ENCODE results near the gene ZNF367. TPM values are rescaled to one million over a fixed set of nuclear protein-coding genes. Genes with fewer than 3 reads are reported as not detected.

ZNF367 gene
- total RNA-seq, 1 donor from 2014 or later: 4.3 TPM

DNA sequence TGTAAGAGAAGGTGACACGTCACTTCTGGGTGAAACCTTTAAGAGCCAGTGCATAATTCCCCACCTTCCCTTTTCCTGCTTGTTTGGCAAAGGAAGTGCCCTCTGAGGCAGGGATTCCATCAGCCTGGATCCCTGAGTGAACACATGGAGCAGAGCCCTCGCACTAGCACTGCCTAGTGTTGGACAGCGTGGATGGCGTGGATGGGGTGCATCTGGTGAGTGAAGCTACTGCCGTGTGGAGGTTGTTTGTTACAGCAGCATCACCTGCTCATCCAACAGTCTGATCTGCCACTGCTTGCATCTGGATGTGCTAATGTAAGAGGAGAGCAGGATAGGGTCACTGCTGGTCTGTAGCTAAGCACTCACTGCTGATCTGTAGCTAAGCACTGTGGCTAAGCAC is 69.9 kb downstream of the ZNF367 start:
- TF ChIP-seq CTCF (IDR thresholded peaks at IDR 0.05): no peak
- ChIA-PET CTCF (no interaction called here), POLR2A (no interaction called here)
- Mint-ChIP-seq H3K27me3 (no peaks in the 10 kb centered on the region), H3K4me1 (no peaks in the 10 kb centered on the region), H3K27ac (no peak overlapping the region), H3K36me3 (ENCODE audit: low read depth) (no peaks in the 10 kb centered on the region), H3K4me3 (no peak overlapping the region), H3K9me3 (peaks cover 6% of the 10 kb centered on the region)
- DNase-seq: no peak
- ATAC-seq (ENCODE audit: low read depth): no peak
- intact Hi-C loops (cut with micrococcal nuclease): no loop called here

- H3K36me3 Mint-ChIP-seq (ENCODE audit: low read depth): no peaks in the 10 kb centered on the region
- no peak for TF ChIP-seq CTCF (IDR thresholded peaks at IDR 0.05)
- H3K9me3 Mint-ChIP-seq: peaks cover 6% of the 10 kb centered on the region
- no peak overlapping the region for H3K27ac Mint-ChIP-seq
- H3K4me1 Mint-ChIP-seq: no peaks in the 10 kb centered on the region
- ChIA-PET CTCF (no interaction called here), POLR2A (no interaction called here)
- intact Hi-C loops (cut with micrococcal nuclease): no loop called here
- ATAC-seq (ENCODE audit: low read depth) (no peak), DNase-seq (no peak)
- H3K27me3 Mint-ChIP-seq: no peaks in the 10 kb centered on the region
- H3K4me3 Mint-ChIP-seq: no peak overlapping the region
Observed at GRCh38 chr9:96345551-96345950, 72.6 kb downstream of the ZNF367 start.

GRCh38 chr9:96344458-96345180 is 73.6 kb downstream of the ZNF367 start:
- ChIA-PET POLR2A (no interaction called here), CTCF (no interaction called here)
- intact Hi-C loops (cut with micrococcal nuclease): no loop called here
- Mint-ChIP-seq H3K27me3 (no peaks in the 10 kb centered on the region), H3K9me3 (peaks cover 6% of the 10 kb centered on the region), H3K36me3 (ENCODE audit: low read depth) (no peaks in the 10 kb centered on the region), H3K4me3 (no peak overlapping the region), H3K27ac (no peak overlapping the region), H3K4me1 (no peaks in the 10 kb centered on the region)
- no peak for TF ChIP-seq CTCF (IDR thresholded peaks at IDR 0.05)
- DNase-seq: no peak
- no peak for ATAC-seq (ENCODE audit: low read depth)

DNA sequence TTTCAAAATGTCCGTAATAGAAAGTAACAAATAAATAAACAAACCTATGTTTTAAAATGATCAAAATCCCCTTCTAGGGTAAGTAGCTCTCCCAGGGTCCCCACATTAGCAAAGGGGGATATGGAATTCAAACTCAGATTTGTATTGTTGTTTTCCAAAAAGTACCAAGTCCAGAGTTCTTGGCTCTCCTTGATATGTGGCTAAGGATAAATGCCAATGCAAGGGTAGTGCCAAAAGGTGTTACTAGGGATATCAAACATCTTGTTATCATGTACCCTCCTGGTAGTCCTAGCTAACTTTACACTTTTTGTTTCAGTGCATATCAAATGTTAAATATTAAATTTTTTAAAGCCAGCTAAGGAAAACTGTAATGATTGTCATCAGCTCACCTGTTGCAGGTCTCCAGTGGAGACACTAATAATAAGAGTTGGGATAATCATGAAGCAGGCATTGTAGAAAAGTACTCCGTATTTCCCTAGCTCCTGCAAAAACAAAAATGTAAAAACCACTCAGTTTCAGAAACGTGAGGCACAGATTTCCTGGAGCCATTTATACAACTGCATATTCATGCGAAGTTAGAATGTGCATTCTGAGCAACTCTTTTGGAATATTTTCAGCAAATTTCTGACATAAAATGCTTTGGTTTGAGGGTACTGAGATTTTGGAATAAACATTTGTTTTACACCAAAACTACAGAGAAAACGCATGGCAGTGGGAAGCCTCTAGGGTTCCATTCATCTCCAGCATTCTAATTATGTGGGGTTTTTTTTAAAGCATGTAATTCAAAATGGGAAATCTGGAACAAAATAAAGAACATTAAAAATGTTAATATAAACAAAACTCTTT is 74.4 kb downstream of the ZNF367 start:
- Mint-ChIP-seq H3K27ac (no peak overlapping the region), H3K36me3 (ENCODE audit: low read depth) (no peaks in the 10 kb centered on the region), H3K4me1 (no peaks in the 10 kb centered on the region), H3K27me3 (no peaks in the 10 kb centered on the region), H3K9me3 (peaks cover 6% of the 10 kb centered on the region), H3K4me3 (no peak overlapping the region)
- intact Hi-C loops (cut with micrococcal nuclease): no loop called here
- TF ChIP-seq CTCF (IDR thresholded peaks at IDR 0.05): no peak
- ATAC-seq (ENCODE audit: low read depth) (no peak), DNase-seq (no peak)
- CTCF ChIA-PET: no interaction called here
- POLR2A ChIA-PET: no interaction called here

DNA sequence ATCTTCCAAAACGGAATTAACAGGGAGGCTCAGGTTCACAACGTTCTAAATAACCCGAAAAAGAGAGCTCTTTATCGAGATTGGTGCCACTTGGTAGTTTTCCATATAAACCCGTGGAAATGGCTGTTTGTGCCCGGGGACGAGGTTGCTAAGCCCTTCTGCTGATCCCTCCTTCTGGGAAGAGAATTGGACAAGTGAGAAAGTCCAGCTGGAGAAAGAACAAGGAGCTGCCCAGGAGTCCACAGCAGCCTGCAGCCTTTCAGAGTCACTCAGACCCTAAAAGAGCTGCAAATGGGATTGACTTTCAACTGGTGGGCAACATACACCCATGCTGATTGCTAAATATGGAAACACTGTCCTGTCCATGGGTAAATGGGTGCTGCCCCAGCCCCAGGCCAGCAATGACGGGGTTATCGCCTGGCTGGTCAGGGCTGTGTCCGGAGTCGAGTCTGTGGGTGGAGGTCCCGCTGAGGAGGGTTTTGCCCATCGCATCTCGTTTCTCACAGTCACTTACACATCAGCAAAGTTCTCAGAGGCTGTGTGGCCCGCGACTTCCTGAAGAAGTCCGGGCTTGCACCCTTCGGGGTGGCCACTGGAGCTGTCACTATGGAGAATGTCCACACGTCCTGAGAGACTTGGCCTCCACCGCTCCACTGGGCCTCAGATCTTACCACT is 75.5 kb downstream of the ZNF367 start:
- H3K4me1 Mint-ChIP-seq: no peaks in the 10 kb centered on the region
- ATAC-seq (ENCODE audit: low read depth) (no peak), DNase-seq (no peak)
- no peak overlapping the region for H3K27ac Mint-ChIP-seq
- no peaks in the 10 kb centered on the region for H3K9me3 Mint-ChIP-seq
- no peaks in the 10 kb centered on the region for H3K36me3 Mint-ChIP-seq (ENCODE audit: low read depth)
- ChIA-PET CTCF (no interaction called here), POLR2A (no interaction called here)
- H3K4me3 Mint-ChIP-seq: no peak overlapping the region
- intact Hi-C loops (cut with micrococcal nuclease): no loop called here
- H3K27me3 Mint-ChIP-seq: no peaks in the 10 kb centered on the region
- TF ChIP-seq CTCF (IDR thresholded peaks at IDR 0.05): no peak

All from activated B cell treated with CpG ODN at 0.5 μM for 24 hours (primary cell).